T47D (cell line): ENCODE data around the gene BRMS1.

Source experiments
- DNase-seq, 2 experiments: peaks; one replicate each; pipeline versions ENCODE4 v3.0.0 to v3.0.0-alpha.2; 2011 to 2012; ENCODE audit warnings: low read depth in 1 of 2, low spot score in 1 of 2
- JUND ChIP-seq: IDR thresholded peaks from 2 replicates; pipeline ENCODE4 v1.6.1; 2012; ENCODE audit warnings: low read depth
- in situ Hi-C: cut with HindIII; loops from 2 replicates; pipeline ENCODE4 v1.10.0; 2016; ENCODE audit warnings: low sequenced_read_pairs, low pct_unique_long_range_greater_than_20kb

The BRMS1 gene

GRCh38 chr11:66337103-66337899 is 7.6 kb downstream of the BRMS1 start:
- DNase-seq, result no peak
- in situ Hi-C loops, result no loop called here

DNA sequence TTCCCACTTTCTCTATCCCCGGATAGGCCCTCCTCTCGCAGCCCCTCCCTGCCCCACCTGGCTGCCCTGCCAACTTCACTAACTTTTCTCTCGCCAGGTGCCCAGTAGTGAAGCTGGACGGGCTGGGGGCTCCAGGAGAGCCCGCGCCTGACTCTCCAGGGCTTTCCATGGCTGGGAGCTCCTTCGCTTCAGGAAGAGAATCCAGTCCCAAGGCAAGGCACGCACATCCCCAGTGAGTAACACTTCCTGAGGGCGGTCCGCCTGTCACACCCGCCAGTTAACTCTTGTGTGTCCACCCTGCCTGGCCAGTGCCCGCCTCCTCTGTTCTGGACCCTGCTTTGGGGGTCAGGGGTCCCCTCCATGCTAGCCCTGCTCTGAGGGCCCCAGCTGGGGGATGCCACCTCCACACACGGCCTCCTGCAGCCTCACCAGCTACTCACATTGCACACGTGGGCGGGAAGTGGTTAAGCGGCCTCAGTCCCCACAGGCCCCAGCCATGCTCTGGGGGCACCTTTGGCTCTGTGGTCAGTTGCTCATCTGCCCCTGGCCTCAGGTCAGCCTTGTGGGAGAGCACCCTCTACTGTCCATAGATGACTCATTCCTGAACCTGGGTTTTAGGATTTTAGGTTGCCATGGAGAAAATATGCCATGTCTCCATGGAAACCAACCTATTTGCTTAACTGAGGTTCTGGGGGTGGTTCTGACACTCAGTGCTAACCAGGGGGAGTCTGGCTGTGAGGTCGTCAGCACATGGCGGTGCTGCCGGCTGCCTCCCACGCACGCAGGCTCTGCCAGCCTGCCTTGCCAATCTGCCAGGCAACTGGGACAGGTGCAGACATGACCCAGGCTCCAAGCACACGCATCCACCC is 8.4 kb downstream of the BRMS1 start, which contains the start of gene RIN1:
Gene RIN1, minus strand, starts transcription at position 201 of the 869 bp plus-strand sequence. Its CDS starts 32 bp downstream, at position 169.
- peak; percentile 69 to 94 for DNase-seq
- in situ Hi-C loops, result no loop called here

More at GRCh38 chr11:66337103-66337899, 7.6 kb downstream of the BRMS1 start:
- no peak for TF ChIP-seq JUND

GRCh38 chr11:66335531-66336233 is 9.2 kb downstream of the BRMS1 start:
- DNase-seq, result peak in 1 of 2 experiments; percentile 79
- in situ Hi-C loops, result no loop called here
- no peak for TF ChIP-seq JUND

More for the DNA sequence above, 8.4 kb downstream of the BRMS1 start, which contains the start of gene RIN1:
- no peak for TF ChIP-seq JUND

- no peak for DNase-seq
- in situ Hi-C loops, result no loop called here
- no peak for TF ChIP-seq JUND
These were observed 10.1 kb downstream of the BRMS1 start for GRCh38 chr11:66334605-66335442.

- in situ Hi-C loops, result no loop called here
- TF ChIP-seq JUND, result no peak
- no peak for DNase-seq
These were observed 10.9 kb downstream of the BRMS1 start for GRCh38 chr11:66333896-66334604.

GRCh38 chr11:66333220-66333877 is 11.6 kb downstream of the BRMS1 start:
- in situ Hi-C loops, result no loop called here
- TF ChIP-seq JUND, result no peak
- DNase-seq, result no peak

DNA sequence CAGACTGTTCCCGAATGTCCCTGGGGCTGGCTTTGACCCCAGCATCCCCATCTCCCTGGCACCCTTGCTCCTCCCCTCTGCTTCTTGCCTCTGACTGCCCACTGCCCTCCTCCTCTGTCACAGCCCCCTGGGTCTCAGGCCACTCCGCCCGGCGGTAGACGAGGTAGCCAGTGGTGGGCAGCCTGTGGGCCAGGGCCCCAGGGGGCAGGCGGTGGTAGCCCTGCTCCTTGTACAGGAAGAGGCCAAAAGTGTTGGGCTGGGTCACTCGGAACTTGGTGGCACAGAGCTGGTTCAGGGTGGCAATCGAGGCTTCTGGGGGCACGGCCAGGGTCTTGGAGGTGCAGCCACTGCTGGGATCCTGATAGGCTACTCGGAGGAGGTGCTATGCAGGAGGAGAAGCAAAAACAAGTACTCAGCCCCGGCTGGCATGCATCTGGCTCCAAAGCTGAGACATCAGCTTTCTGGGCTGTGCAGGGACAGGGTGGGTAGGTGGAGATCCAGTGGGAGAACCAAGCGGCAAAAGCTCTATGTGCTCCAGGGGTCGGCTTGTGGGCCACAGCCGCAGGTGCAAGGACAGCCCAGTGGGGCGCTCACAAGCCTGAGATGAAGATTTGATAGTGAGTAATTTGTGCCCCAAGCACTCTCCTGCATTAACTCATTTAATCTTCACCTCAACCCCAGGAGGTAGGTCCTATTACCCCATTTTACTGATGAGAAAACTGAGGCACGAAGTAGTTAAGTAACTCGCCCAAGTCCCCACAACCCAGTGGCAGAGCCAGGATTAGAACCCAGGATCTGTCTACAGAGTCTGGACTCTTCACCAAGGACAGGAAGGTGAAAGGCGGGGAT is 12.3 kb downstream of the BRMS1 start:
- no peak for DNase-seq
- in situ Hi-C loops, result no loop called here
- TF ChIP-seq JUND, result no peak

GRCh38 chr11:66331542-66332370 is 13.1 kb downstream of the BRMS1 start:
- in situ Hi-C loops, result no loop called here
- DNase-seq, result no peak
- no peak for TF ChIP-seq JUND

DNA sequence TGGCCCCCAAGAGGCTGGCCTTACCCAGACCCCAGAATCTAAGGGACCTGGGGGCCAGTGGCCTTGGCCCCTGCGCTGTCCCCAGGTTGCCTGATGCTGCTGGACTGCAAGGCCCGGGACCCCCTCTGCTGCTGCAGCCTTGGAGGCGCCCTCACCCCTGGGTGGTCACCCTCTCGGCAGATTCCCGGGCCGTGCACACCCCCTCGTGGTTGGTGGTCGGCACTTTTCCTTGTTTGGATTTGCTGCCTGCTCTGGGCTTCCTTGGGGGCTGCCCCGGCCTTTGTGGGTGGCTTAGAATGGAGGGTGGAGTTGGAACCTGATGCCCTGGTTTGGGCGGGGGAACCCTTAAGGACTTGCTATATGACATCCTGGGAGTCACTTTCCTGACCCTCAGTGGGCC is 14.0 kb downstream of the BRMS1 start:
- in situ Hi-C loops, result no loop called here
- no peak for DNase-seq
- TF ChIP-seq JUND, result no peak
